H1 (cell line): ENCODE data around the gene ASCL5. TPM values are rescaled to one million over a fixed set of nuclear protein-coding genes. Genes with fewer than 3 reads are reported as not detected.

Experiments
- CTCF ChIA-PET: fragments of 300-600 bp; sonication (Branson Sonifier 250); formaldehyde crosslinking; loops from one replicate; lab custom pipeline; 2021; ENCODE audit not compliant: partially characterized antibody; lab: Charles Lee
- POLR2A ChIA-PET: fragments of 300-600 bp; sonication (Branson Sonifier 250); formaldehyde crosslinking; loops from one replicate; lab custom pipeline; 2021; ENCODE audit warnings: inconsistent platforms; ENCODE audit not compliant: partially characterized antibody; lab: Charles Lee
- DNase-seq, 2 experiments: peaks; one replicate each; pipeline versions ENCODE4 v3.0.0 to v3.0.0-alpha.2; 2010 to 2022; ENCODE audit warnings: low spot score in 2 of 2, low read depth in 1 of 2, mixed read lengths in 1 of 2
- FAIRE-seq: peaks from 2 replicates; lab custom pipeline; 2011; peaks lifted over from hg19 to GRCh38; lab: Jason Lieb, UNC
- H2AFZ ChIP-seq: 2 replicates; pipeline ENCODE4 v1.8.1; 2012; ENCODE audit warnings: low read length, inconsistent platforms
- H2AK5ac ChIP-seq: 2 replicates; pipeline ENCODE4 v1.6.1; 2013; ENCODE audit warnings: low read depth, low read length
- H2BK120ac ChIP-seq: replicated peaks from 2 replicates; pipeline ENCODE3; 2013; ENCODE audit warnings: low read depth, low read length, inconsistent platforms
- H2BK12ac ChIP-seq: 2 replicates; pipeline ENCODE4 v1.6.1; 2013; ENCODE audit warnings: low read depth, low read length
- H2BK15ac ChIP-seq: 2 replicates; pipeline ENCODE4 v1.6.1; 2013; ENCODE audit warnings: low read length
- H2BK20ac ChIP-seq: 2 replicates; pipeline ENCODE4 v1.6.1; 2013; ENCODE audit warnings: low read length
- H2BK5ac ChIP-seq: 2 replicates; pipeline ENCODE4 v1.6.1; 2013; ENCODE audit warnings: low read depth, low read length
- H3K14ac ChIP-seq: 2 replicates; pipeline ENCODE4 v1.6.1; 2013; ENCODE audit warnings: inconsistent platforms; ENCODE audit not compliant: insufficient read length
- H3K18ac ChIP-seq: 2 replicates; pipeline ENCODE4 v1.6.1; 2013; ENCODE audit warnings: low read length; ENCODE audit errors: extremely low read depth
- H3K23ac ChIP-seq: 2 replicates; pipeline ENCODE4 v1.6.1; 2013; ENCODE audit warnings: inconsistent platforms; ENCODE audit not compliant: insufficient read length
- H3K23me2 ChIP-seq: 2 replicates; pipeline ENCODE4 v1.6.1; 2013; ENCODE audit warnings: low read depth, low read length
- H3K27ac ChIP-seq: 2 replicates; pipeline ENCODE4 v1.6.1; 2011; ENCODE audit warnings: low read depth, low read length, inconsistent platforms
- H3K27me3 ChIP-seq, 4 experiments: replicated peaks in 1 of 4; 1 replicate in 1 of 4; 2 replicates in 3 of 4; pipeline versions ENCODE4 v1.6.1 to v1.8.1; 2011 to 2013; ENCODE audit warnings: low read length in 3 of 4, mild to moderate bottlenecking in 3 of 4, inconsistent platforms in 2 of 4, mixed read lengths in 2 of 4, moderate library complexity in 1 of 4; ENCODE audit not compliant: control insufficient read depth in 3 of 4, insufficient read depth in 3 of 4; ENCODE audit errors: extremely low read depth in 1 of 4
- H3K36me3 ChIP-seq, 4 experiments: 2 replicates each; pipeline versions ENCODE4 v1.6.1 to v1.8.1; 2011 to 2013; ENCODE audit warnings: mild to moderate bottlenecking in 4 of 4, low read length in 3 of 4, moderate library complexity in 2 of 4, control low read depth in 1 of 4, inconsistent platforms in 1 of 4; ENCODE audit not compliant: insufficient read depth in 4 of 4, control insufficient read depth in 2 of 4
- H3K4ac ChIP-seq: replicated peaks from 2 replicates; pipeline ENCODE3; 2013; ENCODE audit warnings: low read length, low read depth, mixed read lengths, inconsistent platforms; ENCODE audit not compliant: insufficient read length
- H3K4me1 ChIP-seq, 4 experiments: replicated peaks in 1 of 4; 1 replicate in 1 of 4; 2 replicates in 3 of 4; pipeline versions ENCODE4 v1.6.1 to v1.8.1; 2011 to 2013; ENCODE audit warnings: low read length in 3 of 4, inconsistent platforms in 2 of 4, mixed read lengths in 1 of 4; ENCODE audit not compliant: insufficient read depth in 4 of 4, control insufficient read depth in 3 of 4
- H3K4me2 ChIP-seq, 2 experiments: 2 replicates each; pipeline versions ENCODE4 v1.6.1 to v1.8.1; 2011 to 2013; ENCODE audit warnings: low read depth in 2 of 2, low read length in 2 of 2, control low read depth in 1 of 2, inconsistent platforms in 1 of 2, mild to moderate bottlenecking in 1 of 2; ENCODE audit not compliant: insufficient read depth in 1 of 2
- H3K4me3 ChIP-seq, 4 experiments: fragments of 200-600, 300-600 bp in 1 of 4; sonication (generic), shearing (Covaris generic), sonication (Bioruptor Twin) in 1 of 4; 2 replicates each; pipeline versions ENCODE4 v1.5.1 to v1.8.1; 2011 to 2016; ENCODE audit warnings: low read length in 4 of 4, low read depth in 3 of 4, control low read depth in 2 of 4, inconsistent platforms in 2 of 4, mild to moderate bottlenecking in 2 of 4, mixed read lengths in 1 of 4, moderate library complexity in 1 of 4; ENCODE audit not compliant: insufficient read depth in 2 of 4; ENCODE audit errors: extremely low read depth in 1 of 4
- H3K56ac ChIP-seq: replicated peaks from 2 replicates; pipeline ENCODE3; 2013; ENCODE audit warnings: low read depth, mild to moderate bottlenecking, mixed read lengths, low read length, inconsistent platforms; ENCODE audit not compliant: insufficient read length
- H3K79me1 ChIP-seq: 2 replicates; pipeline ENCODE4 v1.6.1; 2013; ENCODE audit warnings: low read depth, low read length, control low read depth
- H3K79me2 ChIP-seq, 2 experiments: 2 replicates each; pipeline versions ENCODE4 v1.6.1 to v1.8.1; 2012 to 2013; ENCODE audit warnings: low read length in 2 of 2, mild to moderate bottlenecking in 2 of 2, inconsistent platforms in 1 of 2; ENCODE audit not compliant: insufficient read depth in 2 of 2, control insufficient read depth in 1 of 2
- H3K9ac ChIP-seq, 4 experiments: replicated peaks in 1 of 4; 1 replicate in 1 of 4; 2 replicates in 3 of 4; pipeline versions ENCODE4 v1.6.1 to v1.8.1; 2011 to 2013; ENCODE audit warnings: low read depth in 3 of 4, low read length in 3 of 4, control low read depth in 2 of 4, mild to moderate bottlenecking in 2 of 4, moderate library complexity in 2 of 4, inconsistent platforms in 1 of 4; ENCODE audit errors: extremely low read depth in 1 of 4
- H3K9me3 ChIP-seq, 2 experiments: 2 replicates each; pipeline versions ENCODE4 v1.6.1 to v1.8.1; 2012 to 2013; ENCODE audit warnings: mild to moderate bottlenecking in 2 of 2, moderate library complexity in 2 of 2, control low read depth in 1 of 2, inconsistent platforms in 1 of 2, low read depth in 1 of 2, low read length in 1 of 2, mixed read lengths in 1 of 2; ENCODE audit not compliant: insufficient read depth in 2 of 2
- H4K20me1 ChIP-seq, 2 experiments: replicated peaks in 1 of 2; 2 replicates each; pipeline versions ENCODE3 to v1.8.1; 2011 to 2013; ENCODE audit warnings: inconsistent platforms in 2 of 2, low read length in 2 of 2, mild to moderate bottlenecking in 1 of 2; ENCODE audit not compliant: insufficient read depth in 2 of 2, control insufficient read depth in 1 of 2
- H4K5ac ChIP-seq: 2 replicates; pipeline ENCODE4 v1.6.1; 2013; ENCODE audit warnings: low read length, low read depth, mixed read lengths, inconsistent platforms; ENCODE audit not compliant: insufficient read length
- H4K8ac ChIP-seq: 2 replicates; pipeline ENCODE4 v1.8.0; 2013; ENCODE audit warnings: mild to moderate bottlenecking, moderate library complexity, low read length, inconsistent platforms; ENCODE audit not compliant: insufficient read depth; ENCODE audit errors: extremely low read depth
- H4K91ac ChIP-seq: replicated peaks from 2 replicates; pipeline ENCODE3; 2013; ENCODE audit warnings: low read length, mixed read lengths, inconsistent platforms; ENCODE audit not compliant: insufficient read length
- ASH2L ChIP-seq: fragments of 200-600, 300-600 bp; sonication (generic); IDR thresholded peaks from one replicate; pipeline ENCODE4 v1.7.1; 2017; ENCODE audit warnings: low read length
- CHD1 ChIP-seq: IDR thresholded peaks from 2 replicates; pipeline ENCODE4 v1.6.1; 2012; ENCODE audit warnings: low read depth, low read length, improper control_type of control experiment
- CTCF ChIP-seq, 3 experiments: IDR thresholded peaks; 1 replicate in 2 of 3; 2 replicates in 1 of 3; pipeline versions ENCODE4 v1.5.1 to v1.6.1; 2011; ENCODE audit warnings: low read length in 3 of 3, mild to moderate bottlenecking in 3 of 3, inconsistent platforms in 2 of 3, low read depth in 1 of 3, moderate library complexity in 1 of 3; ENCODE audit not compliant: insufficient read depth in 1 of 3; ENCODE audit errors: control extremely low read depth in 1 of 3
- GTF2F1 ChIP-seq: IDR thresholded peaks from 2 replicates; pipeline ENCODE4 v1.6.1; 2012; ENCODE audit warnings: low read depth, low read length, improper control_type of control experiment, borderline replicate concordance
- RNF2 ChIP-seq: fragments of 200-900, 300-1000 bp; sonication (generic); IDR thresholded peaks from 2 replicates; pipeline ENCODE4 v1.7.1; 2016; ENCODE audit warnings: borderline replicate concordance, low read depth, mild to moderate bottlenecking, antibody characterized with exemption, low read length; ENCODE audit not compliant: poor library complexity, severe bottlenecking; ENCODE audit errors: missing control alignments
- USF2 ChIP-seq: IDR thresholded peaks from 2 replicates; pipeline ENCODE4 v1.6.1; 2011; ENCODE audit warnings: low read length, improper control_type of control experiment
- ZNF274 ChIP-seq: IDR thresholded peaks from 2 replicates; pipeline ENCODE4 v1.7.0; 2012; ENCODE audit warnings: low read length, borderline replicate concordance; ENCODE audit errors: extremely low read depth
- WGBS, 2 experiments: shearing (Covaris generic) in 1 of 2; methylation state at CpG; one replicate each; pipeline versions ENCODE4 v1.1.6 to v1.1.7; 2013 to 2015; ENCODE audit warnings: low lambda C conversion rate in 2 of 2, mixed read lengths in 2 of 2, inconsistent platforms in 1 of 2, low coverage in 1 of 2, missing lambda C conversion rate in 1 of 2; ENCODE audit not compliant: insufficient replicate concordance in 2 of 2, insufficient coverage in 1 of 2, insufficient read length in 1 of 2; ENCODE audit errors: extremely low coverage in 1 of 2, missing lambda C conversion rate in 1 of 2; 5-methylcytosine and 5-hydroxymethylcytosine counted together
- polyA plus RNA-seq, 7 experiments: library from polyadenylated mRNA; depleted of rRNA in 3 of 7; stranded (reverse) in 5 of 7; unstranded in 2 of 7; fragments of >200 nt in 5 of 7; fragments of 200-250 nt in 2 of 7; gene quantifications; 1 replicate in 5 of 7; 2 replicates in 1 of 7; 4 replicates in 1 of 7; pipeline versions ENCODE4 v1.2.1 to v1.2.3, GENCODE V29; 2011 to 2013; ENCODE audit warnings: missing spikeins in 2 of 7, mixed read lengths in 2 of 7
- total RNA-seq: library from RNA; stranded (reverse); fragmentation: NEBNext Ultra II Directional; extraction: Animal tissue kit (Norgen Biotek cat#: 25700); gene quantifications from 2 replicates; pipeline ENCODE4 v1.2.1, GENCODE V29; 2021

ASCL5 gene
- total and polyA plus RNA-seq, 2 of the 8 experiments (the other 6 are each of a cell fraction or from before 2014, with no cell fraction given): 0.29 to 0.41 TPM

- no peak overlapping the region for H3K4ac ChIP-seq
- 76% methylated on average over 6 of the region's 6 CpGs; no CpG with 5 or more reads in 1 of the 2 experiments for WGBS, 2 experiments
- no peak overlapping the region for H2BK12ac ChIP-seq
- H3K4me1 ChIP-seq: peaks cover 0 to 4% (median 0%) of the 10 kb centered on the region in 4 experiments; a peak in 1 of 7 replicates
- H4K91ac ChIP-seq: no peak overlapping the region
- no peak overlapping the region for H2AFZ ChIP-seq
- no peaks in the 10 kb centered on the region for H3K9me3 ChIP-seq
- no peak overlapping the region for H2BK20ac ChIP-seq
- no peak for DNase-seq
- H3K9ac ChIP-seq: no peak overlapping the region
- CTCF ChIA-PET: interaction anchor here (1.0 to 10.6 kb wide), 9 partner anchors 10 to 98 kb away, joined by 3 to 97 read pairs (median 4); no protein-coding TSS in a partner anchor
- H3K14ac ChIP-seq: no peak overlapping the region
- no peak for TF ChIP-seq USF2
- TF ChIP-seq ASH2L: no peak
- TF ChIP-seq CHD1: no peak
- TF ChIP-seq GTF2F1: no peak
- TF ChIP-seq RNF2: no peak
- no peak for TF ChIP-seq CTCF (IDR thresholded peaks at IDR 0.05; ENCODE audit: control extremely low read depth in 1 of 3, insufficient read depth in 1 of 3, low read depth in 1 of 3, low read length in 3 of 3)
- no peak for TF ChIP-seq ZNF274
- TF ChIP-seq, all 59 proteins: peak for 0
- no peak overlapping the region for H2BK120ac ChIP-seq
- H3K4me3 ChIP-seq: no peak overlapping the region
- H3K79me1 ChIP-seq: no peaks in the 10 kb centered on the region
- H2BK5ac ChIP-seq: no peak overlapping the region
- no peaks in the 10 kb centered on the region for H4K20me1 ChIP-seq
- no peak overlapping the region for H3K56ac ChIP-seq
- H3K27me3 ChIP-seq: no peaks in the 10 kb centered on the region; a peak in 1 of 7 replicates
- no peak overlapping the region for H4K8ac ChIP-seq
- POLR2A ChIA-PET: no interaction called here
- no peak overlapping the region for H4K5ac ChIP-seq
- H2AK5ac ChIP-seq: no peak overlapping the region
- no peak overlapping the region for H3K18ac ChIP-seq
- no peaks in the 10 kb centered on the region for H3K36me3 ChIP-seq
- no peak overlapping the region for H3K23ac ChIP-seq
- no peak overlapping the region for H2BK15ac ChIP-seq
- no peak for FAIRE-seq
- H3K4me2 ChIP-seq: no peak overlapping the region
- no peaks in the 10 kb centered on the region for H3K23me2 ChIP-seq
- H3K79me2 ChIP-seq: no peaks in the 10 kb centered on the region
- no peak overlapping the region for H3K27ac ChIP-seq
These were observed 54.1 kb downstream of the ASCL5 start for GRCh38 chr1:201072922-201073321.
